HG03175 (cell line): ENCODE data around the gene RGS17.

Source experiments
- ATAC-seq: cut with Tn5 transposase; IDR thresholded peaks from one replicate; pipeline ENCODE4 v1.9.1; 2021; ENCODE audit warnings: mild to moderate bottlenecking, moderate library complexity; ENCODE audit not compliant: unreplicated experiment

Gene RGS17

GRCh38 chr6:153086225-153086990, 44.7 kb downstream of the RGS17 start:
- no peak for ATAC-seq

GRCh38 chr6:153085239-153085638, 45.8 kb downstream of the RGS17 start:
- no peak for ATAC-seq

GRCh38 chr6:153084393-153084792, 46.7 kb downstream of the RGS17 start:
- no peak for ATAC-seq

DNA sequence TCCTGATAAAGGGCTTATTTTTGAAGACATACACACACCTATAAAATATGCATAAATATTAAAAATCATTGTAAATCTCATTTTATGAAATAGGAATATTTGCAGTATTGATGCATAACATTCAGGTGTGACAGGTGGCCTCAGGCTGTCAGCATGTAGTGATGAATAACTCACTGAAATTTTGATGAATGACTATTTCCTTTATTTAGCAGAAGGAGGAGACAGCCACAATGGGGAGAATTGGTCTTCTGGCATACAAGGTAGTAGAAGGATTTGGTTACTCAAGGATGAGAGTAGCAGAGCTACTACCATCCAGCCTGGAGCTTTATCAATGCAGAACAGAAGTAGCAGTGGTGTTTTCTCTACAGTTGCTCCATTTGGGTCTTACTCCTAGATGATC, 47.2 kb downstream of the RGS17 start:
- ATAC-seq, result no peak

GRCh38 chr6:153081914-153082313, 49.2 kb downstream of the RGS17 start:
- ATAC-seq, result no peak

- no peak for ATAC-seq
These were observed 54.7 kb downstream of the RGS17 start for GRCh38 chr6:153076431-153076830.

- no peak for ATAC-seq
These were observed 56.3 kb downstream of the RGS17 start for GRCh38 chr6:153074761-153075160.

GRCh38 chr6:153073841-153074240, 57.2 kb downstream of the RGS17 start:
- ATAC-seq, result no peak

DNA sequence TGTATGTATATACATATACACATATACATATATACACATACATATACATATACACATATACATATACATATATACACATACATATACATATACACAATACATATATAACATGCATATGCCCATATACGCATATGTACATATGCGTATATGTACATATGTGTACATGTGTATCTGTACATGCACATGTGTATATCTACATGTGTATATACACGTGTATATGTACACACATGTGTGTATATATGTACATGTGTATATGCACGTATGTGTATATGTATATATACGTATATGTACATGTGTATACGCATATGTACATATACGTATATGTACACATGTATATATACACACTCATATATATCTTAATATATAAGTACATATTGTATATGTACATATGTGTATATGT, 60.3 kb downstream of the RGS17 start:
- no peak for ATAC-seq

DNA sequence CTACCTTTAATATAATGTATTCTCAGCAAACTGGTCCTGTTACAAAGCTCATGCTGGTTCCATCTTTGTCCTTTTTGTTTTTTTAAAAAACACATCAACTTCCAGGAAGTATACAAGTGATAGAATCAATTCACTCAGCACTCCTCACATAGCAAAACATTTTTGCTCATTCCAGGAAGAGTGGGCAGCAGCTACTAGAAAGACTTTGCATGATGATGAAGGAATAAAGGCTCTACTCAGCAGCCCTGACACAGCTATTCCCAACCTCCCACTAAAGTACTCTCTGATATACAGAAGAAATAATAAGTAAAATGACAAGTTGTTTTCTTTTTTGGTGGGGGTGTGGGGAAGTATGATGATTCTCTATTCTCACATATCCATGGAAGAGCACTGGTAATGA, 61.2 kb downstream of the RGS17 start:
- no peak for ATAC-seq

GRCh38 chr6:153065222-153065621, 65.9 kb downstream of the RGS17 start:
- ATAC-seq, result no peak

GRCh38 chr6:153063936-153064335, 67.1 kb downstream of the RGS17 start:
- no peak for ATAC-seq

DNA sequence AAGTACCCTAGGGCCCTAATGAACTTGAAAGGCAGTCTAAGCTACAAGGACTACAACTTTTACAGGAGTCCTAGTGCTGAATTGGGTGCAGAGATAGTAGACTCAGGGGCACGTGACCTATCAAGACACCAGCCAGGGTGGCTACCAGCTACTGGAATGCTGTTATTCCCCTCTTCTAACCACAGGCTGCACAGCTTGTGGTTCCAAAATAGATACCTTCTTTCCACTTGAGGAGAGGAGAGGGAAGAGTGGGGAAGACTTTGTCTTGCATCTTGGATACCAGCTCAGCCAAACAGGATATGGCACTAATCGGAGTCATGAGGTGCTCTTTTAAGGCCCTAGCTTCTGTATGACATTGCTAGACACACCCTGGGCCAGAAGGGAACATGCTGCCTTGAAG, 68.6 kb downstream of the RGS17 start:
- no peak for ATAC-seq

- ATAC-seq, result no peak
These were observed 71.3 kb downstream of the RGS17 start for GRCh38 chr6:153059757-153060156.

DNA sequence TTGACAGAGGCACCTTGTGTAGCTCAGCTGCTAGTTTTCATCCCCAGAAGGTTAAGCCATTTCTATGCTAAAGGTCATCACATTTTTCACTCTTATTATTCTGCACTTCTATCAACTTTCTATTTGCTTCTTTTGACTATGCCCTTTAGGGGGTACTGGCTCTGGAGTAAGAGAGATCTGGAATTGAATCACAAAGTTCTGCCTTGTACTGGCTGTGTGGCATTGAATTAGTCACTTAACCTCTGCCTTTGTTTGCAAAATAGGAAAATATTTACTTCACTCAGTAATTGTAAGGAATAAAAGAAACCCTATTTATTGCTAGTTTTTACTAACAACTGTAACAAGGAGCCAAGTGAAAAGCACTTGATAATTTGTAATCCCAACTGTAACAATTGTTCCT, 71.8 kb downstream of the RGS17 start:
- ATAC-seq, result no peak

GRCh38 chr6:153058909-153059308, 72.2 kb downstream of the RGS17 start:
- no peak for ATAC-seq

GRCh38 chr6:153058291-153058690, 72.8 kb downstream of the RGS17 start:
- ATAC-seq, result no peak

DNA sequence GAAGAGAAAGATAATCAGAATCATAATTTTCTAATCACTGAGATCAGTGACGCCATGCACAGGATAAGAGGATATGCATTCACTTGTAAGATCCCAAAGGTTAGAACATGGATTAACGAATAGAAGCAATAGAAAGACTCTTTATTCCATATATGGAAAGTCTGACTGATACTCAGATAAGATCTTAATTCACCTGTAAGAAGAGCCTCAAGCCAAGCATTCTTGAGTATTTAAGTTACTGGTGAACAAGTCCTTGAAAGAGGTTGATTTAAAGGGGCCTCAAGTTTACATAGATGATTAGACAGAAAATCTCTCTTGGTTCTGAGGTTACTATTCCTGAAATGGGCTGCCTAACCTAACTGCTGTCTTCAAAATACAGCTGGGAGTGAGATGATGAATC, 74.8 kb downstream of the RGS17 start:
- no peak for ATAC-seq

- no peak for ATAC-seq
These were observed 79.3 kb downstream of the RGS17 start for GRCh38 chr6:153051801-153052200.

DNA sequence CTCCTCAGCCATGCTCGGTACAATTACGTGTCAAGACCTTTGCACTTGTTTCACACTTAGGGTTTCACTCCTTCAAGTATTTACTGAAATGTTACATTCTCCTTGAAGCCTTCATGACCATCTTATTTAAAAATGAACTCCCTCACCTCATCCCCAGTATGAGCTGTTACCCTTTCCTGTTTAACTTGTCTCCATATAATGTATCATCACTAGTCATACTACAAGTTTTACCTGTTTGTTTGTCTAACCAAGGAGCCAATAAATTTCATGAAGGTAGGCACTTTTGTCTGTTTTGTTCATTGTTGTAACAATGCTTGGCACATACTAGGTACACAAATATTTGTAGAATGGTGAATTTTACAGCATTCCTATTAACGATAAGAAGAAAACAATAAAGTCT, 82.5 kb downstream of the RGS17 start:
- no peak for ATAC-seq

DNA sequence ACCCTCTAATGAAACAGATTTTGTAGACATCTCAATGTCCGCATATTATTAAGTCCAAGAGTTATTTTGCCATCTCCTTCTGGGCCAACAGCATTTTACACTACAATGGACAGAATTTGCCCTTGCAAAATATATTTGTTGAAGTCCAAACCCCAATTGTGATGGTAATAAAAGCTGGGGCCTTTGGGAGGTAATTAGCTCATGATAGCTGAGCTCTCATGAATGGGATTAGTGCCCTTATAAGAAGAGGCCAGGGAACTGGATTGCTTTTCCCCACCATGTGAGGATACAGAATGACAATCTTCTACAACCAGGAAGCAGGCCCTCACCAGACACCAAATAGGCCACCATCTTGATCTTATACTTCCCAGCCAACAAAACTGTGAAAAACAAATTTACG, 83.7 kb downstream of the RGS17 start:
- ATAC-seq, result no peak

DNA sequence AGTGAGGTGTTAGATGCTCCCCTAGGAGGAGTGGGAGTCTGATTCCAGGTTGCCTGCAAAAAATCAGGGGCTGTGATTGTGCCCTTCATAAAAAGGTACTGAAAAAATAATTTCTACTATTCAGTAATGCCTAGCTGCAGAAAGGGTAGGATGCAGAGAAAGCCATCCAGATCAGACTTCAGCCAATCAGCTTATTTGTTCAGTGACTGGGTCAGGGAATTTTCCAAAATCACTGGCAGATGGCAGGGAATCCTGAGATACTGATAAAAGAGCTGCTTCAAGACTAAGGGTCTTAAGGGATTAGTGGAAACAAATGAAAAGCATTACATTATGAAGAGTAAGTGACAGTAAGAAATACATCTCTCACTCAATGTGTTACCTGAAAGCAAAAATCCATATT, 85.8 kb downstream of the RGS17 start:
- no peak for ATAC-seq

DNA sequence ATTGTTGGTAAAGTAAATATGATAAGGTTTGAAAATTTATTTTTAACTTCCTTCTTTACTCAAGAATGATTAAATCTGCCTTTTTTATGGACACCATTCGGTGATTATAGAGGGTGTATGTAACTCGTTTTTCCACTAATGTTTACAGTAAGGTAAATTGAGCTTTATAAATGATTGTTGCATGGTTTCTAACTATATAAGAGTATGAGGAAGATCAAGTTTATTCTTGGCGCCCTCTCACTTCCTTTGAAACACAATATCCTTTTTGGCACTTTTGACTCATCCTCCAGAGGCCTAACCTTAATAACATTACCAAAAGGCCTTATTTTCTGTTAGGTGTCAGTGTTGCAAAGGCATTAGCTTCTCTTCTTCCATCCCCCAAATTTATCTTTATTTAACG, 86.8 kb downstream of the RGS17 start:
- no peak for ATAC-seq
